HPDE6-E6E7 (cell line): Measurements from ENCODE around the gene ATP6AP2.
"Not testable (repeated sequence)": the region's sequence is repeated elsewhere in the genome, so short reads cannot be mapped to it uniquely, and the experiment has no call there.

Experiments
- DNase-seq: peaks from one replicate; pipeline ENCODE4 v3.0.0; 2011; ENCODE audit warnings: missing footprints; ENCODE audit errors: extremely low spot score

The ATP6AP2 gene

DNA sequence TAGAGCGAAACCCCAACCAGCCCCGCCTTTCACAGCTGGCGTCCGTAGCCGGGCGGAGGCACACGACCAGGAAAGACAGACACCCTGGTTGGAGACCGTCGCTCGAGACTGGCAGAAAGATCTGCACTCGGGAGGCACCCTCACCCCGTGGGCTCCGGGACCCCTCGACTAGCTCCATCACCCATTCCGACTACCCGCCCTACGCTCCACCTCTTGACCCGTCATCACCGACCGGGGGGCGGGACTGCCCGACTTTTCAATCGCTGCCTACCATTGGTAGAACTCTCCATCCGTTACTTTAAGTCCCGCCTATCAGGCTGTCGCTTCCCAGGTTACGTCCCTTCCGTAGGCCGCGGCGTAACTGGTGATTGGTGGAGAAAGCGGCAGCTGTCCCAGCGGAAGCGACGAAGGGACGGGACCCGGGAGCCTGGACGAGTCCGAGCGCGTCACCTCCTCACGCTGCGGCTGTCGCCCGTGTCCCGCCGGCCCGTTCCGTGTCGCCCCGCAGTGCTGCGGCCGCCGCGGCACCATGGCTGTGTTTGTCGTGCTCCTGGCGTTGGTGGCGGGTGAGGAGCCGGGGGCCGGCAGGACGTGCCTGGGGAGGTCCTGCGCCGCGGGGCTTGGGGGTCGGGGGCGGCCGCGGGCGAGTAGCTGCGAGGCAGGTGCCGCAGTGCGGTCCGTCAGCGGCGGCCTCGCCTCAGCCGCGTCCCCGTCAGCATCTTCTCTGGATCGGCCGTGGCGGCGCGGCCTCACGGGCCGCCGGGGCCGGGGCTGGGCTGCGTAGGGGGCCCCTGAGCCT is at the start of gene ATP6AP2:
TSS of gene ATP6AP2 (plus strand) at position 434 of the 799 bp plus-strand sequence. CDS start at position 530, 96 bp downstream.
- DNase-seq: peak; percentile 73

- DNase-seq: no peak
Measured at GRCh38 chrX:40531056-40531826, 49.5 kb upstream of the ATP6AP2 start.

GRCh38 chrX:40537310-40537709 is 43.5 kb upstream of the ATP6AP2 start:
- no peak for DNase-seq

GRCh38 chrX:40538406-40538805 is 42.4 kb upstream of the ATP6AP2 start:
- no peak for DNase-seq

DNA sequence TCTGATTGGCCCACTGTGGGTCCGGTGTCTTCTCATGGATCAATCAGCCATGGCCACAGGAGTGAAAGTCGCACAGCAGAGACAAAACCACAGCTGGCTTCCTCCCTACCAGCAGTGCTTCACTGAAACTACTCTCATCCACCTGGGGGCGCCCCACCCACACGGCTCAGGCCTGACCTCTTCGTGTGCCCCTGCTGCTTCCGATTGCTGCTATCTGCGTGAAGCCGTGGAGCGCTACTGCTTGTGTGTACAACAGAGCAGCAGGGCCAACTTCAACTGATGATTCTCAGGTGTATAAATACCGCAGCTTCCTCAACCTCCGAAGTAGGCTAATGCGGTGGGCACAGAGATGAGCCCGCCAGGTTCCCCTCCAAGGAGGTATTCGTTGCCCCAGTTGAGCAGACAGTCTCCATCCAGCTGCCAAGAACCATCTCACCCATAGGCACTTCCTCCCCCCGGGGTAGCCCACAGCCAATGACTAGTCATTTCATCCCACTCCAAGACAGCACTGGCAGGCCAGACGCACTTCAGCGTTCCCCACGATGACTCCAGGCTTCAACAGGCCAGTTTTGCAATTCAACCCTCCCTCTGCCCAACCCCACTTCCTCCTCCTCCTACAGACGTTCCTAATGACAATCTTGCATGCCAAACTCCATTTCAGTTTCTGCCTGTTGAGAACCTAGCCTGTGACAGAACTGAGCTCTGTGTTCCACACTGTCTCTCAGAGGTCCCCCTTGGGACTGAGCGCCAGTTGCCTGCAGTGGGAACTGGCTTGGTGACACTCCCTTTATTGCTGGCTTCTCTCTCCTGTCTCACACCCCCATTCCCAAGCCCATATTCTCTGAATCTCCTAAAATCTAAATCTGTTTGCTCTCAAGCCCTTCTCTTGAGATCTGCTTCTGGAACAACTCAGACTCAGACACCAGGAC is 41.3 kb upstream of the ATP6AP2 start:
- no peak for DNase-seq

DNA sequence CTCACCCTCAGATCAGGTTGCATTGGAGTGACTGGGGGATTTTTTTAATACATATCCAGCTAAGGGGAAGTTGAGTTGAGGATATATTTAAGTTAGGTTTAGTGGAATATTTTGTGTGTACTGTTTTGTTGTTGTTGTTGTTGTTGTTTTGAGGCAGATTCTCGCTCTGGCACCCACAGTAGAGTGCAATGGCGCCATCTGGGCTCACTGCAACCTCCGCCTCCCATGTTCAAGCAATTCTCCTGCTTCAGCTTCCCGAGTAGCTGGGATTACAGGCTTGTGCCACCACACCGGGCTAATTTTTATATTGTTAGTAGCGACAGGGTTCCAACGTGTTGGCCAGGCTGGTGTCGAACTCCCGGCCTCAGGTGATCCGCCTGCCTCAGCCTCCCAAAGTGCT is 38.6 kb upstream of the ATP6AP2 start:
- no peak for DNase-seq

DNA sequence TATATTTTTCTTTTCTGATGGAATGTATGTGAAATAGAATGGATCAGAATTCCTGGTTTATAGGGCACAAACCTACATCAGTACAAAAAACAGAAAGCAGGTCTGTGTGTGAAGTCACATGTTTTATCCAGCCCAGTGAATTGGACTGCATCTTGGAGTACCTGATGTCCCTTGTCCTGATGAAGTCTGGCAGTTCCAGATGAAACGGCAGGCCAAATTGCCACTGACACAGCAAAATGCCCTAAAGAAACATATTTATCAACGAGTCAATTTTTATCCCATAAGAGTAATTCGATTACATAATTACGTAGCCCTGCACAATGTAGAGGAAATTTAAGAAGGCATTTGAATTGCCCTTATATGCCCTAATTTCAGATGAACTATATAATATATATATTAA is 37.8 kb upstream of the ATP6AP2 start:
- DNase-seq: no peak

GRCh38 chrX:40543661-40544328 is 37.0 kb upstream of the ATP6AP2 start:
- DNase-seq: peak; percentile 42

DNA sequence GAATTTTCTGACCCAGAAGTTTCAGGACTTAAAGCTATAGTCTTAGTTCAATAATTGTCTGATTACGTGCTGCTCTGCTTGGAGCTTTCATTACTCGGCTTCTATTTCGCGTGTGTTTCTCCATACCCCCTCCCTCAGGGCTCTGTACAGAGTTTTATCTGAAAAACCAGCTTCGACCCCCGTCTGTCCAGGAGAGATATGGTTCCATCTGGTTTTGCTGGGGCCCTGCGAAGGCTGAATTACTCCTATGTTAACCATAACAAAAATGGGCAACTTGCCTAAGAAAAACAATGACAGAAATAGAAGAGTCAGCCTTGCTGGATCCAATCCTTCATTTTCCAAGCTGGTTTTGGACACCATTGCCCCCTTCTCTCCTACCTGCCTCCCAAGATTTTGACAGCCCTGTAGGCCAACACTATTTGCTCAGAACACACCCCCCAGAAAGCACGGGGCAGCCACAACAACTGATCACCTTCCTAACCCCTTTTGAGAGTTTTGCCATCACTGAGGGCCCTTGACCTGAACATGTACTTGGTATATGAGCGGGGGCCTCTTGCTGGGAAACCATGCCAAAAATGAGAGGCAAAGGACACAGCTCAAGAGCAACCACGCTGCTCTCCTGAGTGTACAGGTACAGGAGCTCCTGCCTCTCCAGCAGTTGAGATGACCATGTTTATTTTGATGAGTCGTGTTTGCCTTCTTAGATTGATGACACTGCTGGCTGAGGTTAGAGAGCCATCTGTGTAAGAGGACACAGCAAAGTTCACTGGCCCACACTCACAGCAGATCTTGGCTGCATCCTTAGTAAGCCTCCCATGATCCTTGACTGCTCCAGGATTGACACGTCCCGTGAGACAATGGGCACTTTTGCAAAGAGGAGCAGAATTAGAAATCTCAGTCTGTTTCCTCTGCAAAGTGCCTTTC is 36.2 kb upstream of the ATP6AP2 start:
- no peak for DNase-seq

DNA sequence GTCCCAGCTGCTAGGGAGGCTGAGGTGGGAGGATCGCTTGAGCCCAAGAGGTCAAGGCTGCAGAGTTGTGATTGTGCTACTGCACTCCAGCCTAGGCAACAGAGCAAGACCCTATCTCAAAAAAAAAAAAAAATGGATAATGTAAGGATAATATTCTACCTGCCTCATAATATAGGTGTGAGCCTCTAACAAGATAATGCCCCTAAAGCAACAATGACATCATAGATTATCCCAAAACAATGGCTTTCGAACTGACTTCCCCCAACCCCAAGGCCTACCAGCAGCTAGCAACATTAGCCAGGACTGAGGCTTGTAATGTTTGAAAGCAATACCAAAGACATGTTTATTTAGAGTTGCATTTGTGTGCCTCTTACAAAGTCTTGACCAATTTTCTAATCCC is 33.9 kb upstream of the ATP6AP2 start:
- no peak for DNase-seq

GRCh38 chrX:40550066-40550465 is 30.7 kb upstream of the ATP6AP2 start:
- no peak for DNase-seq

- DNase-seq: no peak
Measured at GRCh38 chrX:40552768-40553167, 28.0 kb upstream of the ATP6AP2 start.

- DNase-seq: no peak
Measured at GRCh38 chrX:40558590-40558989, 22.2 kb upstream of the ATP6AP2 start.

DNA sequence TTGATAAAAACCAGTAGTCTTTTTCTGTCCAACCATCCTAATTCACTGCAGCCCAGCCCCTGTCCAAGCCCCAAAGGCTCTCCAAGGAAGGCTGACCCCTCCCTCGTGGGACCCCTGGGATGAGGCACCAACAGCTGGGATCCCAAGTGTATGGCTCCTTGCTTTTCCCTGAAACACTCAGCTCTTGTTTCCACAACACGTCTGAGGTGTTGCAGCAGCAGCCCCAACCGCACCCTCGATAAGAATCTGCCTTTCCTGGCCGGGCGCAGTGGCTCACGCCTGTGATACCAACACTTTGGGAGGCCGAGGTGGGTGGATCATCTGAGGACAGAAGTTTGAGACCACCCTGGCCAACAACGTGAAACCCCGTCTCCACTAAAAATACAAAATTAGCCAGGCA is 17.0 kb upstream of the ATP6AP2 start:
- DNase-seq: no peak

DNA sequence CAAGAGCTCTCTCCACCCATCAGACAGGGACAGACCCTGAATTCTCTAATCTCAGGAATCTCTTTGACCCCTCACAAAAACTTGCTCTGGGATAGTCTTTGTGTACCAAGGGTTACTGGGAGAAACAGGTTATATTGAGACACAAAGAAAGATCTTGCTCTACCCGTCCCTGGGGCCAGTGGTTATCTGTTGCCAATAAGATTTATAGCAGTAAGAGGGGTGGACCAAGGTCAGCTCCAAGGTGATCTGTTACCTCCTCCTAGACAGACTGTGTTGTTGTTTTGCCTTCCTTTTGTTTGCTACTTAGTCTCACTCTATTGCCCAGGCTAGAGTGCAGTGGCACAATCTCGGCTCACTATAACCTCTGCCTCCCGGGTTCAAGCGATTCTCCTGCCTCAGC is 16.3 kb upstream of the ATP6AP2 start:
- no peak for DNase-seq

DNA sequence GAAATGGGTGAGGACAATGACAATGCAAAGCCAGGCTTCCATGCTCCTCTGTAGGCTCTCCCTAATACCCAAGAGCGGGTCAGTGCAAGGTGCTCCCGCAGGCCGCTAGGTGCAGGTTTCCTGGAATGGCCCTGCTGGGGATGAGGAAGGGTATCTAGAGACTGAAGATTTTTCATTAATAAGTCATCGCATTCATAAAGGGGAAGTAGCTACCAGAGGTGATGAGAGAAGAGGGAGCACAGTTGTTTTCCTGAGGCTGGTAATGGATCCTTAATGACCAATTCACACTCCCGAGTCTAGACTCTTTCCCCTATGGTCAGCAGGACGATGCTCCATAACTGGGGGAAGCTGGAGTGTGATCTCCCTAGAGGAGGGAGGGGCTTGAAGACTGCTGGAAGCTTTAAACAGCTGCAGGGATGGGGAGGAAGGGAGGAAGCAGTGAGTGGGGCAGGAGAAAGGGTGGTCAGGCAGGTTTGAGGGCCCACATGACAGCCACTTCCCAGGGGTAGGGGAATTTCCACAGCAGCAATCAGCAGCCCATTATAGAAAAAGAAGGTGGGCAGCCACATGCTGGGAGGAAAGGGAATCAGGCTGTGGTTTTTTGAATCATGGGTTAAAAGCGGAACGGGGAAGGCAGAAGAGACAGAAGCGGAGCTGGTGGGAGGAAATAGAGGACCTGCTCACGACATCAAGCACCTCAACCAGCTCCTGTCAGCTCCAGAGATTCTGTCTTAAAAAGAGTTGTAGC is 10.2 kb upstream of the ATP6AP2 start:
- no peak for DNase-seq

- not testable (repeated sequence) for DNase-seq
Measured at GRCh38 chrX:40571164-40571563, 9.6 kb upstream of the ATP6AP2 start.

- no peak for DNase-seq
Measured at GRCh38 chrX:40571600-40571999, 9.2 kb upstream of the ATP6AP2 start.

DNA sequence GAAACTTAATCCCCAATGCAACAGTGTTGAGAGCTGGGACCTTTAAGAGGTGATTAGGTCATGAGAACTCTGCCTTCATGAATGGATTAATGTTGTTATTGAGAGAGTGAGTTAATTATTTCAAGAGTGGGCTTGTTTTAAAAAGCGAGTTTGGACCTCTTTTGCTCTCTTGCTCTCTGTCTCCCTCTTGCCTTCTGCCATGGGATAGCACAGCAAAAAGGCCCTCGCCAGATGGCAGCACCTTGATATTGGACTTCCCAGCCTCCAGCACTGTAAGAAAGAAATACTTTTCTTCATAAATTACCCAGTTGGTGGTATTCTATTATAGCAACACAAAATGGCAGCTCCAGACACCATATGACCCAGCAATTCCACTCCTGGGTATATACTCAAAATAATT is 7.0 kb upstream of the ATP6AP2 start:
- no peak for DNase-seq

DNA sequence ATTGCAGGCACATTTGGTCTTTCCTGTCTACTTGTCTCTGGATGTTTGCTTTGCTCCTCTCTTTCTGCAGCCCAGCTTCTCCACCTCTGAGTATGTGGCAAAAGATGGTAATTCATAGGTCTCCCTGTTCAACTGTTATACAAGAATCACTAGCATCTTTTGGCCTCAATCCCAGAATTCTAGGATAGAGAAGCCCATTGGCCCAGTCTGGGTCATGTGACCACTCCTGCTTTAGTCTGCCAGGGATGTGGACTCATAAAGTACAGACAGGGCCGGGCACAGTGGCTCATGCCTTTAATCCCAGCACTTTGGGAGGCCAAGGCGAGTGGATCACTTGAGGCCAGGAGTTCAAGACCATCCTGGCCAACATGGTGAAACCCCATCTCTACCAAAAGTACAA is 5.4 kb upstream of the ATP6AP2 start:
- DNase-seq: not testable (repeated sequence)
